A172 (cell line): ENCODE results near the gene KANK4. TPM values are rescaled to one million over a fixed set of nuclear protein-coding genes. Genes with fewer than 3 reads are reported as not detected.

Experiments
- DNase-seq: peaks from one replicate; pipeline ENCODE4 v3.0.0-alpha.2; 2015; ENCODE audit warnings: low spot score
- total RNA-seq: library from RNA; depleted of rRNA; stranded (reverse); fragments of >200 nt; shearing (Covaris generic); gene quantifications from 2 replicates; pipeline ENCODE4 v1.2.3, GENCODE V29; 2014

KANK4 gene
- total RNA-seq, 1 experiment from 2014 or later: 0.09 TPM

GRCh38 chr1:62304975-62305374, 14.3 kb downstream of the KANK4 start:
- DNase-seq: no peak

- DNase-seq: no peak
Observed at GRCh38 chr1:62304515-62304914, 14.7 kb downstream of the KANK4 start.

- no peak for DNase-seq
Observed at GRCh38 chr1:62301726-62302390, 17.4 kb downstream of the KANK4 start.

GRCh38 chr1:62299426-62300200, 19.6 kb downstream of the KANK4 start:
- no peak for DNase-seq

GRCh38 chr1:62295921-62296491, 23.2 kb downstream of the KANK4 start:
- peak; percentile 69 for DNase-seq

GRCh38 chr1:62294261-62294660, 25.0 kb downstream of the KANK4 start:
- peak; percentile 33 for DNase-seq

GRCh38 chr1:62288662-62289061, 30.6 kb downstream of the KANK4 start:
- DNase-seq: no peak

GRCh38 chr1:62288224-62288623, 31.0 kb downstream of the KANK4 start:
- no peak for DNase-seq

- peak; percentile 63 for DNase-seq
Observed at GRCh38 chr1:62286786-62287224, 32.4 kb downstream of the KANK4 start.

- no peak for DNase-seq
Observed at GRCh38 chr1:62285984-62286785, 33.0 kb downstream of the KANK4 start.

- DNase-seq: no peak
Observed at GRCh38 chr1:62285440-62285839, 33.8 kb downstream of the KANK4 start.

GRCh38 chr1:62283986-62284385, 35.2 kb downstream of the KANK4 start:
- DNase-seq: no peak

- DNase-seq: no peak
Observed at GRCh38 chr1:62282909-62283755, 36.1 kb downstream of the KANK4 start.

- peak; percentile 65 for DNase-seq
Observed at GRCh38 chr1:62281922-62282555, 37.2 kb downstream of the KANK4 start.

- no peak for DNase-seq
Observed at GRCh38 chr1:62280960-62281465, 38.2 kb downstream of the KANK4 start.

- DNase-seq: no peak
Observed at GRCh38 chr1:62280150-62280549, 39.1 kb downstream of the KANK4 start.

GRCh38 chr1:62276791-62277190, 42.4 kb downstream of the KANK4 start:
- no peak for DNase-seq

- no peak for DNase-seq
Observed at GRCh38 chr1:62274496-62275485, 44.4 kb downstream of the KANK4 start.

- DNase-seq: no peak
Observed at GRCh38 chr1:62273953-62274352, 45.3 kb downstream of the KANK4 start.
